Small intestine (tissue), 7 donors: ENCODE results near the gene TLR9. TPM values are rescaled to one million over a fixed set of nuclear protein-coding genes. Genes with fewer than 3 reads are reported as not detected.

ENCODE experiments used
- DNase-seq, 2 donors: peaks; one replicate each; pipeline versions ENCODE4 v3.0.0 to v3.0.0-alpha.2; 2013
- FAIRE-seq: peaks from 2 replicates; lab custom pipeline; 2012; peaks lifted over from hg19 to GRCh38; lab: Jason Lieb, UNC
- H3K27ac ChIP-seq, 3 donors: one replicate each; pipeline ENCODE4 v1.5.1; 2013; ENCODE audit warnings: low read length in 2 of 3, mild to moderate bottlenecking in 2 of 3, control low read depth in 1 of 3, inconsistent platforms in 1 of 3, low read depth in 1 of 3, moderate library complexity in 1 of 3
- H3K27me3 ChIP-seq, 3 donors: one replicate each; pipeline ENCODE4 v1.6.1; 2013; ENCODE audit warnings: low read length in 3 of 3, inconsistent platforms in 1 of 3; ENCODE audit not compliant: control insufficient read depth in 3 of 3, insufficient read depth in 3 of 3
- H3K36me3 ChIP-seq, 3 donors: one replicate each; pipeline ENCODE4 v1.6.1; 2013; ENCODE audit warnings: low read length in 3 of 3, inconsistent platforms in 1 of 3, low read depth in 1 of 3, mild to moderate bottlenecking in 1 of 3, moderate library complexity in 1 of 3; ENCODE audit not compliant: control insufficient read depth in 3 of 3, insufficient read depth in 2 of 3
- H3K4me1 ChIP-seq, 3 donors: one replicate each; pipeline ENCODE4 v1.6.1; 2013; ENCODE audit warnings: low read length in 2 of 3, inconsistent platforms in 1 of 3, low read depth in 1 of 3, mild to moderate bottlenecking in 1 of 3, moderate library complexity in 1 of 3; ENCODE audit not compliant: control insufficient read depth in 3 of 3, insufficient read depth in 2 of 3
- H3K4me3 ChIP-seq, 3 donors: one replicate each; pipeline ENCODE4 v1.5.1; 2013; ENCODE audit warnings: low read length in 3 of 3, control low read depth in 1 of 3, inconsistent platforms in 1 of 3, low read depth in 1 of 3, mild to moderate bottlenecking in 1 of 3, moderate library complexity in 1 of 3
- H3K9me3 ChIP-seq, 2 donors: one replicate each; pipeline ENCODE4 v1.6.1; 2013; ENCODE audit warnings: low read depth in 1 of 2, low read length in 1 of 2; ENCODE audit not compliant: control insufficient read depth in 2 of 2, insufficient read depth in 1 of 2
- WGBS, 3 donors: extraction: QIAGEN DNeasy Blood & Tissue Kit; methylation state at CpG; one replicate each; pipeline ENCODE4 v1.1.7; 2013; 5-methylcytosine and 5-hydroxymethylcytosine counted together
- polyA plus RNA-seq, 4 donors: library from polyadenylated mRNA; stranded (reverse) in 3 of 4; unstranded in 1 of 4; fragments of 200-250 nt in 3 of 4; fragments of 120-200 nt in 1 of 4; gene quantifications; one replicate each; pipeline versions ENCODE4 v1.2.1 to v1.2.3, GENCODE V29; 2013
- donor health status: healthy with polysubstance abuse.
- donor health status: control.
- donor health status: control.
- donor health status: Bipolar disorder and iron deficiency.
- donor health status: healthy.

The TLR9 gene
- polyA plus RNA-seq, 4 donors: 0.12 to 0.30 TPM; not detected in 2

- Histone ChIP-seq H3K9me3 (no peaks in the 10 kb centered on the region), H3K27ac (no peak overlapping the region), H3K4me1 (peaks cover 0 to 6% (median 3%) of the 10 kb centered on the region in 3 donors), H3K36me3 (peaks cover 16 to 80% (median 18%) of the 10 kb centered on the region in 3 donors), H3K4me3 (no peak overlapping the region), H3K27me3 (no peaks in the 10 kb centered on the region)
- no peak for DNase-seq
- FAIRE-seq: no peak
- WGBS, 3 donors: 86 to 89% (median 88%) methylated on average over 25 to 28 of the region's 28 CpGs
Observed at GRCh38 chr3:52232279-52233107, 7.0 kb upstream of the TLR9 start.

DNA sequence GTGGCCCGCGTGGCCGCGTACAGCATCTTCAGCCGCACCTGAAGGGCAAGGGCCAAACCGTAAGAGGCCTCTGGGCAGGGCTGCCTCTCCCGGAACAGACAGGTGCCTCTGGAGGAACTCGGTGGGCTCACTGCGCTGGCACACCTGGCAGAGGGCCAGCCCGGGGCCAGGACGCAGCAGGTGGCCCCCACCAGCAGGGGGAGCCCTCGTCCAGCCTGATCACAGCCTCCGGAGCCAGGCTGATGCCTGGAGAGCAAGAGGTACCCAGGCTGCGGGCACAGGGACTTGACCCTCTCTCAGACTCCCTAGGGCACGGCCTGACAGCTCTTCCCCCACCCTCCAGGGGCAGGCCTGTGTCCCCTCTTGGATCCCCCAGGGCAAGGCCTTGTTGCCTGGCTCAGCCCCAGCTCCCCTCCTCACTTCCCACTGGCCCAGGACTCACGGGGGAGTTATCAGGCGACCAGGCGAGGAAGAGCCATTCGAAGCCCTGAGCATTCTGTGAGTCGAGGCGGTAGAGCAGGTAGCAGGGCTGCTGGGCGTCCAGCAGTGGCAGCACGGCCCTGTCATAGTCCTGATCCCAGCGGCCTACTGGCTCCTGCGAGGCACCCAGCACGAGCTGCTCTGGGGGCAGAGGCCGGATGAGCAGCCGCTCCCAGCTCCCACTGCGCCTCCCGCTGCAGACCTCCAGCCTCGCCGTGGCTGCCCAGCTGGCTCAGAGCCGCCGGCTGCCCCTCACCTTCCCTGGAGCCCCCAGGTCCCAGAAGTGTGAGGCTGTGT lies 6.2 kb upstream of the TLR9 start:
- FAIRE-seq (no peak), DNase-seq (peak; percentile 72 to 78)
- Histone ChIP-seq H3K4me1 (no peaks in the 10 kb centered on the region), H3K27ac (no peak overlapping the region), H3K9me3 (no peaks in the 10 kb centered on the region), H3K4me3 (no peak overlapping the region), H3K36me3 (peaks cover 16 to 81% (median 18%) of the 10 kb centered on the region in 3 donors), H3K27me3 (no peaks in the 10 kb centered on the region)
- WGBS, 3 donors: 55 to 67% (median 62%) methylated on average over 33 to 34 of the region's 34 CpGs

- Histone ChIP-seq H3K27me3 (no peaks in the 10 kb centered on the region), H3K4me3 (no peak overlapping the region), H3K36me3 (peaks cover 14 to 78% (median 18%) of the 10 kb centered on the region in 3 donors), H3K27ac (no peak overlapping the region), H3K9me3 (no peaks in the 10 kb centered on the region), H3K4me1 (no peaks in the 10 kb centered on the region)
- DNase-seq: no peak
- WGBS, 3 donors: 76 to 91% (median 83%) methylated on average over 14 to 16 of the region's 16 CpGs
- no peak for FAIRE-seq
Observed at GRCh38 chr3:52230889-52231499, 5.5 kb upstream of the TLR9 start.

DNA sequence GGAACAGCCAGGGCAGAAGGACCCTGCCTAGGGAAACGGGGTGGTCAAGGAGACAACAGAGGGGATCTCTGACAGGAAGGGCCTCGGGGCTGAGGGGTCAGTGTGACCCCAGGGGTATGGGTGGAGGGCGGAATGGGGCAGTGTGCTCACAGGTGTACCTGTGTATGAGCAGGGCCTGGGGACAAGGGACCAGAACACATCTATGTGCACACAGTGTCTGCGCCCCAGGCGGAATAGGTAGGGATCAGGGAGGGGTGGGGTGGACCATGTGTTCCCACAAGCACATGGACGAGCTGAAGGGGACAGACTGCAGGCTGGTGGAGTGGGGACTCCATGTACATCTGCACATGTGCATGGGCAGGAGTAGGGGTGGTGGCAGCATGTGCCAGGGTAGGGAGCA lies 5.0 kb upstream of the TLR9 start:
- Histone ChIP-seq H3K36me3 (peaks cover 14 to 75% (median 18%) of the 10 kb centered on the region in 3 donors), H3K27me3 (no peaks in the 10 kb centered on the region), H3K27ac (no peak overlapping the region), H3K4me1 (no peaks in the 10 kb centered on the region), H3K4me3 (no peak overlapping the region), H3K9me3 (no peaks in the 10 kb centered on the region)
- DNase-seq (no peak), FAIRE-seq (no peak)
- WGBS, 3 donors: 93 to 98% (median 96%) methylated on average over 6 of the region's 6 CpGs

DNA sequence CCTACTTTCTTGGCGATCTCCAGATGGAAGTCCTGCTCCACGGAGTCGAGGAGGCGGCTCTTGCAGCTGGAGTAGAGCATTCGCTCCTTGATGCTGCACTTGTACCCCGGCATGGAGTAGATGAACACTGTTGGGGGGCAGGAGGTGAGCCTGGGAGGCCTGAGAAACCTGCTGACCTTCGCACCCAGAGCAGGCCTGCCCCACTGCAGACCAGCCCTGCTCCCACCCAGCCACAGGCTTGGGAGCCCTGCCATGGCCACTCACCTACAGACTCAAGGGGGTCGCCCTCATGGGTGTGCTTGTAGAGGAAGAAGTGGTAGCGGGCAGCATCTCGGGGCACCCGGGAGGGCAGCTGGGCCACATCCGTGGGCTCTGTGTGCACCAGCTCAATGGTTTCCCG lies 4.2 kb upstream of the TLR9 start:
- peaks cover 14 to 70% (median 18%) of the 10 kb centered on the region in 3 donors for H3K36me3 ChIP-seq
- no peaks in the 10 kb centered on the region for H3K27me3 ChIP-seq
- H3K27ac ChIP-seq: no peak overlapping the region
- no peak for DNase-seq
- H3K4me3 ChIP-seq: no peak overlapping the region
- 94 to 95% (median 95%) methylated on average over 13 of the region's 13 CpGs for WGBS, 3 donors
- no peak for FAIRE-seq
- no peaks in the 10 kb centered on the region for H3K9me3 ChIP-seq
- no peaks in the 10 kb centered on the region for H3K4me1 ChIP-seq

DNA sequence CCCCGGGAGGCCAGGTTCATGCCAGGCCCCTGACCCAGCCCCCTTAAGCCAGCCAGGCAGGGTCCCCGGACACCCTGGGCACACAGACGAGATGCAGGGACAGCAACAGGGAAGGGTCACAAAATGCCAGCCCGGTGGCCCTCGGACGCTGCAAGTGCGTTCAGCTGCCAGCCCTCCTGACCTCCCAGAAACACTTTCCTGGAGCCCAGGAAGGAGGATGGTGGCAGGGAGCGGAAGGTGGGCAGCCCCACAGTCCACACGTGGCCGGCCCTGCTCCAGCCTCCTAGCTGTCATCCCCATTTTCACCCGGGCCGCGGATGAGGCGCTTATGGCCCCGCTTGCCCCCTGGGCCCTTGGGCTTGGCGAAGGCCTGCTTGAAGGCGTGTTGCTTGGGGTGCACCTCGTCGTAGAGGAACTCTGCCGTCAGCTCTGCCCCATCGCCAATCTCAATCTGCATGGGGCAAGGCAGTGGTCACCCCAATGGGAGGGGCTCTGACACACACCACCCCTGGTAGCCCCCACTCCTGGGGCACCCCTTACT lies 3.4 kb upstream of the TLR9 start:
- peaks cover 14 to 61% (median 18%) of the 10 kb centered on the region in 3 donors for H3K36me3 ChIP-seq
- WGBS, 3 donors: 91 to 93% (median 93%) methylated on average over 19 to 21 of the region's 21 CpGs

DNA sequence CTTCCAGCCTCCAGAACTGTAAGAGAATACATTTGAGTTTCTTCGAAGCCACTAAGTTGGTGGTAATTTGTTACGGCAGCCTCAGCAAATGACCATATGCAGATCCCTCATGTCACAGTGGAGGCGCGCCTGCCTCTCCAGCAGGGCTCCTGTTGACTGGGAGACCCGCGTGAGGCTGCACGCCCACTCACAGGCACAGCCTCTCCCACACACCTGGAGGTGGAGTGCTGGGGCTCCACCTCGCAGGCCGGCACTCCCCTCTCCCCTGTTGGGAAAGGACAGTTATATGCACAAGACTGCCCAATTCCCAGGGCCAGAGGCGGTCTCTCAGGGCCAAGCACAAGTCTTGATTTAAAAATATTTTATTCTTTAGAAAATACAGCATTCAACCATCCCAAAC lies 2.8 kb upstream of the TLR9 start:
- Histone ChIP-seq H3K4me1 (no peaks in the 10 kb centered on the region), H3K4me3 (no peak overlapping the region), H3K27me3 (no peaks in the 10 kb centered on the region), H3K9me3 (no peaks in the 10 kb centered on the region), H3K36me3 (peaks cover 14 to 58% (median 18%) of the 10 kb centered on the region in 3 donors), H3K27ac (no peak overlapping the region)
- 78 to 89% (median 83%) methylated on average over 10 of the region's 10 CpGs for WGBS, 3 donors
- DNase-seq (no peak), FAIRE-seq (no peak)

More for the DNA sequence above, 3.4 kb upstream of the TLR9 start:
- H3K27ac ChIP-seq: no peak overlapping the region
- H3K9me3 ChIP-seq: no peaks in the 10 kb centered on the region
- H3K4me3 ChIP-seq: no peak overlapping the region
- no peaks in the 10 kb centered on the region for H3K4me1 ChIP-seq
- H3K27me3 ChIP-seq: no peaks in the 10 kb centered on the region
- FAIRE-seq (no peak), DNase-seq (no peak)

DNA sequence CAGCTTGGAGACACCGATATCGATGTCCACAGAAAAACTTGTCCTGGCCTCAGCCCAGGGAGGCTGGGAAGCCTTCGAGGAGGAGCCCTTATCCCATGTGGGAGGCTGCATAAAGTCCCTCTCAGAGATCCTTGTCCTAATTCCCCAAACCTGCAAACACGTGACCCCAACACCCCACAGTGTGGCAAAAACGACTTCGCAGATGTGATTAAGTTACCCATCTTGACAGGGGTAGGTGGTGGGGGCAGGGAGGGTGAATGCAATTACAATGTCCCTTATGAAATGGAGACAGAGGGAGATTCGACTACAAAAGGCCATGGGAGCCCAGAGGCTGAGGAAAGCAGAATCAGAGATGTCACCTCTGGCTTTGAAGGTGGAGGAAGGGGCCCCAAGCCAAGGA lies 2.3 kb upstream of the TLR9 start:
- H3K36me3 ChIP-seq: peaks cover 14 to 53% (median 18%) of the 10 kb centered on the region in 3 donors
- 76 to 91% (median 86%) methylated on average over 7 of the region's 7 CpGs for WGBS, 3 donors
- H3K27ac ChIP-seq: no peak overlapping the region
- no peaks in the 10 kb centered on the region for H3K4me1 ChIP-seq
- no peaks in the 10 kb centered on the region for H3K27me3 ChIP-seq
- no peak overlapping the region for H3K4me3 ChIP-seq
- no peak for FAIRE-seq
- DNase-seq: no peak
- no peaks in the 10 kb centered on the region for H3K9me3 ChIP-seq
